Measurements from ENCODE around the gene CD300LB.
"Not testable (repeated sequence)": the region's sequence is repeated elsewhere in the genome, so short reads cannot be mapped to it uniquely, and the experiment has no call there.

- TF ChIP-seq EZH2 (IDR thresholded peaks at IDR 0.05; ENCODE audit: borderline replicate concordance, low read depth, low read length, severe bottlenecking); CTCF (IDR thresholded peaks at IDR 0.05; ENCODE audit: borderline replicate concordance, extremely low read depth, low read length, poor library complexity, severe bottlenecking): not testable (repeated sequence)
Observed at GRCh38 chr17:74573635-74574034, 42.4 kb upstream of the CD300LB start.

Measured in DND-41 (cell line).